PC-9 (cell line): ENCODE measurements around the gene ZBTB7A. TPM values are rescaled to one million over a fixed set of nuclear protein-coding genes. Genes with fewer than 3 reads are reported as not detected.

Experiments used
- BruUV-seq: library from RNA; stranded (reverse); fragments of 400-500 nt; replicated peaks from 2 replicates; lab custom pipeline; 2021; lab: Mats Ljungman, UMichigan
- CTCF ChIA-PET: fragments of 300-600 bp; sonication (Branson Sonifier 250); formaldehyde crosslinking; loops from one replicate; lab custom pipeline; 2022; ENCODE audit warnings: antibody characterized with exemption; lab: Charles Lee
- POLR2A ChIA-PET: fragments of 300-600 bp; sonication (Branson Sonifier 250); formaldehyde crosslinking; loops from one replicate; lab custom pipeline; 2022; ENCODE audit warnings: antibody characterized with exemption; ENCODE audit not compliant: unreplicated experiment; lab: Charles Lee
- DNase-seq, 2 experiments: peaks; one replicate each; pipeline versions ENCODE4 v3.0.0 to v3.0.0-alpha.2; 2015 to 2022; ENCODE audit warnings: mixed read lengths in 1 of 2
- H2AFZ ChIP-seq: fragments of 200-600 bp; sonication (generic); 2 replicates; pipeline ENCODE4 v1.8.1; 2017; ENCODE audit warnings: antibody characterized with exemption
- H3F3A ChIP-seq: fragments of 200-600 bp; sonication (generic); 2 replicates; pipeline ENCODE4 v1.8.1; 2017; ENCODE audit warnings: antibody characterized with exemption, mild to moderate bottlenecking, low read depth; ENCODE audit not compliant: insufficient read depth
- H3K27ac ChIP-seq: fragments of 200-600 bp; sonication (generic); 2 replicates; pipeline ENCODE4 v1.6.1; 2016; ENCODE audit warnings: mixed run types
- H3K27me3 ChIP-seq: fragments of 200-600 bp; sonication (generic); 2 replicates; pipeline ENCODE4 v1.6.1; 2016; ENCODE audit warnings: low read depth, mixed run types; ENCODE audit not compliant: insufficient read depth
- H3K36me3 ChIP-seq: fragments of 200-600 bp; sonication (generic); 2 replicates; pipeline ENCODE4 v1.6.1; 2016; ENCODE audit warnings: low read depth, mixed run types
- H3K4me1 ChIP-seq: fragments of 200-600 bp; sonication (generic); replicated peaks from 2 replicates; pipeline ENCODE4 v1.6.1; 2016; ENCODE audit warnings: mixed run types; ENCODE audit not compliant: insufficient read depth
- H3K4me2 ChIP-seq: fragments of 200-600 bp; sonication (generic); 2 replicates; pipeline ENCODE4 v1.6.1; 2017; ENCODE audit warnings: mixed run types
- H3K4me3 ChIP-seq: fragments of 200-600 bp; sonication (generic); 2 replicates; pipeline ENCODE4 v1.6.1; 2016; ENCODE audit warnings: mixed run types
- H3K79me2 ChIP-seq: fragments of 200-600 bp; sonication (generic); 2 replicates; pipeline ENCODE4 v1.6.1; 2017; ENCODE audit warnings: low read depth, mixed run types
- H3K9me2 ChIP-seq: fragments of 200-600 bp; sonication (generic); 2 replicates; pipeline ENCODE4 v1.8.1; 2017; ENCODE audit warnings: mild to moderate bottlenecking; ENCODE audit not compliant: insufficient read depth
- H3K9me3 ChIP-seq: fragments of 200-600 bp; sonication (generic); 2 replicates; pipeline ENCODE4 v1.8.1; 2016; ENCODE audit warnings: low read depth; ENCODE audit not compliant: insufficient read depth
- H4K20me1 ChIP-seq: fragments of 200-600 bp; sonication (generic); 2 replicates; pipeline ENCODE4 v1.8.1; 2017; ENCODE audit not compliant: insufficient read depth
- EZH2 ChIP-seq: fragments of 200-600 bp; sonication (generic); IDR thresholded peaks from 2 replicates; pipeline ENCODE4 v1.8.0; 2017; ENCODE audit warnings: antibody characterized with exemption, low read depth
- intact Hi-C: fragments of 100-400 bp; cut with micrococcal nuclease; formaldehyde crosslinking; loops from one replicate; pipeline ENCODE4 v1.10.0; 2022; ENCODE audit not compliant: unreplicated experiment
- total RNA-seq: library from RNA; stranded (reverse); gene quantifications from 2 replicates; pipeline ENCODE4 v1.2.3, GENCODE V29; 2021
- TF ChIP-seq, protein P1 (sequence below): fragments of 200-600 bp; sonication (generic); conservative IDR thresholded peaks from 2 replicates; pipeline ENCODE4 v1.6.1; 2017; ENCODE audit warnings: mixed run types, antibody characterized with exemption, mild to moderate bottlenecking, moderate library complexity

Gene ZBTB7A
- total RNA-seq, 1 experiment from 2014 or later, result 41.2 TPM

DNA sequence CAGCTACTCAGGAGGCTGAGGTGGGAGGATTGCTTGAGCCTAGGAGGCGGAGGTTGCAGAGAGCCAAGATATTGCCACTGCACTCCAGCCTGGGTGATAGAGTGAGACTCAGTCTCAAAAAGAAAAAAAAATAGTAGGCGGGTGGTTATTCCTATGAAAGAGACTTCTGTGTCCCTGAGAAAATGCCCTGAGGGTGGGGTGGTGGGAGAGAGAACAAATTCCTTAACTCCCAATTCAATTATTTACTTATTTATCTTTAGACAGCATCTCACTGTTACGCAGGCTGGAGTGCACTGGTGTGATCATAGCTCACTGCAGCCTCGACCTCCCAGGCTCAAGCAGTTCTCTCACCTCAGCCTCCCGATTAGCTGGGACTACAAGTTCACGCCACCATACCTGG is 71.1 kb downstream of the ZBTB7A start:
- TF ChIP-seq EZH2, result no peak
- TF ChIP-seq, protein P1, sequence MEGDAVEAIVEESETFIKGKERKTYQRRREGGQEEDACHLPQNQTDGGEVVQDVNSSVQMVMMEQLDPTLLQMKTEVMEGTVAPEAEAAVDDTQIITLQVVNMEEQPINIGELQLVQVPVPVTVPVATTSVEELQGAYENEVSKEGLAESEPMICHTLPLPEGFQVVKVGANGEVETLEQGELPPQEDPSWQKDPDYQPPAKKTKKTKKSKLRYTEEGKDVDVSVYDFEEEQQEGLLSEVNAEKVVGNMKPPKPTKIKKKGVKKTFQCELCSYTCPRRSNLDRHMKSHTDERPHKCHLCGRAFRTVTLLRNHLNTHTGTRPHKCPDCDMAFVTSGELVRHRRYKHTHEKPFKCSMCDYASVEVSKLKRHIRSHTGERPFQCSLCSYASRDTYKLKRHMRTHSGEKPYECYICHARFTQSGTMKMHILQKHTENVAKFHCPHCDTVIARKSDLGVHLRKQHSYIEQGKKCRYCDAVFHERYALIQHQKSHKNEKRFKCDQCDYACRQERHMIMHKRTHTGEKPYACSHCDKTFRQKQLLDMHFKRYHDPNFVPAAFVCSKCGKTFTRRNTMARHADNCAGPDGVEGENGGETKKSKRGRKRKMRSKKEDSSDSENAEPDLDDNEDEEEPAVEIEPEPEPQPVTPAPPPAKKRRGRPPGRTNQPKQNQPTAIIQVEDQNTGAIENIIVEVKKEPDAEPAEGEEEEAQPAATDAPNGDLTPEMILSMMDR, result no peak
- peak in 1 of 2 experiments; percentile 34 for DNase-seq
- Histone ChIP-seq H3K27ac (no peak overlapping the region), H3K4me1 (no peaks in the 10 kb centered on the region), H3K27me3 (no peaks in the 10 kb centered on the region), H3K9me2 (no peaks in the 10 kb centered on the region), H3K9me3 (no peaks in the 10 kb centered on the region), H2AFZ (no peak overlapping the region), H3F3A (no peaks in the 10 kb centered on the region), H4K20me1 (no peaks in the 10 kb centered on the region), H3K36me3 (no peaks in the 10 kb centered on the region), H3K4me2 (no peak overlapping the region), H3K79me2 (no peaks in the 10 kb centered on the region), H3K4me3 (no peak overlapping the region)
- no TSS peak for BruUV-seq
- intact Hi-C loops, result no loop called here
- ChIA-PET POLR2A (no interaction called here), CTCF (no interaction called here)

Other genes starting within 250 kb of the ZBTB7A start
- not detected in 2 replicates for gene ZFR2, start 197.9 kb downstream of the ZBTB7A start, total RNA-seq
- gene ATCAY, start 186.2 kb downstream of the ZBTB7A start, total RNA-seq, result not detected in 2 replicates
- not detected in 2 replicates for gene NMRK2, start 133.8 kb downstream of the ZBTB7A start, total RNA-seq
- gene DAPK3, start 95.8 kb downstream of the ZBTB7A start, total RNA-seq, result 38.1 and 46.5 TPM in 2 replicates
- 1,471 and 1,742 TPM in 2 replicates for gene EEF2, start 81.4 kb downstream of the ZBTB7A start, total RNA-seq
- gene PIAS4, start 59.2 kb downstream of the ZBTB7A start, total RNA-seq, result 25.5 and 26.5 TPM in 2 replicates
- 160 and 211 TPM in 2 replicates for gene MAP2K2, start 57.2 kb upstream of the ZBTB7A start, total RNA-seq
- not detected in 2 replicates for gene CREB3L3, start 86.7 kb upstream of the ZBTB7A start, total RNA-seq
- gene SIRT6, start 115.7 kb upstream of the ZBTB7A start, total RNA-seq, result 22.2 and 23.2 TPM in 2 replicates
- gene ANKRD24, start 115.8 kb upstream of the ZBTB7A start, total RNA-seq, result 0.79 and 1.0 TPM in 2 replicates
- gene EBI3, start 162.6 kb upstream of the ZBTB7A start, total RNA-seq, result not detected in 2 replicates
- 8.7 and 11.0 TPM in 2 replicates for gene YJU2, start 180.2 kb upstream of the ZBTB7A start, total RNA-seq
- gene SHD, start 212.4 kb upstream of the ZBTB7A start, total RNA-seq, result not detected in 2 replicates
- not detected in 2 replicates for gene TMIGD2, start 235.5 kb upstream of the ZBTB7A start, total RNA-seq
- not detected in 2 replicates for gene FSD1, start 237.7 kb upstream of the ZBTB7A start, total RNA-seq